B cell (primary cell): ENCODE results near the gene TBC1D2B.

Experiments
- CTCF ChIP-seq: fragments of 200-600 bp; IDR thresholded peaks from one replicate; pipeline ENCODE4 v1.8.0; 2022; ENCODE audit warnings: antibody characterized with exemption, mild to moderate bottlenecking
- EZH2 ChIP-seq: IDR thresholded peaks from 2 replicates; pipeline ENCODE4 v1.6.1; 2012; ENCODE audit warnings: borderline replicate concordance, low read depth, mild to moderate bottlenecking, moderate library complexity, low read length; ENCODE audit not compliant: insufficient read depth, poor library complexity, severe bottlenecking

GRCh38 chr15:78070049-78070700 lies 7.3 kb downstream of the TBC1D2B start:
- no peak for TF ChIP-seq CTCF
- TF ChIP-seq EZH2, result no peak
